ENCODE measurements around the gene DOHH.

DOHH gene

GRCh38 chr19:3467437-3468198 lies 32.9 kb downstream of the DOHH start:
- in situ Hi-C loops (cut with MboI; ENCODE audit: low pct_unique_long_range_greater_than_20kb, low sequenced_read_pairs): no loop called here
- DNase-seq: no peak

- in situ Hi-C loops (cut with MboI; ENCODE audit: low pct_unique_long_range_greater_than_20kb, low sequenced_read_pairs): no loop called here
Measured at GRCh38 chr19:3466635-3467034, 33.8 kb downstream of the DOHH start.

DNA sequence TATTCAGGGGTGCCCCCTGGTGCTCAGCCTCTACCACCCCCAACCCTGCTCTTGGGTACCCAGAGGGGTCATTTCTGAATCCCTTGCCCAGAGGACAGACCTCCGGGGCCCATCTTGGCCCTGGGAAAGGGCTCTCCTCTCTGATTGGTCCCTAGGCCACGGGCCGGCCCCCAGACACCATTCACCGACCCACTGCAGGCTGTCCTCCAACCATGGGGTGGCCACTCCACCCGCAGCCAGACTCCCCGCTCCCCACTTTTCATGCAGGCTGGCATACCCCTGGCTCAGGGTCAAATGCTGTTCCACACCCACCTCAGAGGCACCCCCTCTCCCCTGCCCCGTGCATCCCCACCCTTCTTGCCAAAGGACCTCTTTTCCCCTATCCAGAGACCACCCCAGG lies 34.9 kb downstream of the DOHH start:
- in situ Hi-C loops (cut with MboI; ENCODE audit: low pct_unique_long_range_greater_than_20kb, low sequenced_read_pairs): no loop called here
- DNase-seq: no peak

More at GRCh38 chr19:3466635-3467034, 33.8 kb downstream of the DOHH start:
- no peak for DNase-seq

DNA sequence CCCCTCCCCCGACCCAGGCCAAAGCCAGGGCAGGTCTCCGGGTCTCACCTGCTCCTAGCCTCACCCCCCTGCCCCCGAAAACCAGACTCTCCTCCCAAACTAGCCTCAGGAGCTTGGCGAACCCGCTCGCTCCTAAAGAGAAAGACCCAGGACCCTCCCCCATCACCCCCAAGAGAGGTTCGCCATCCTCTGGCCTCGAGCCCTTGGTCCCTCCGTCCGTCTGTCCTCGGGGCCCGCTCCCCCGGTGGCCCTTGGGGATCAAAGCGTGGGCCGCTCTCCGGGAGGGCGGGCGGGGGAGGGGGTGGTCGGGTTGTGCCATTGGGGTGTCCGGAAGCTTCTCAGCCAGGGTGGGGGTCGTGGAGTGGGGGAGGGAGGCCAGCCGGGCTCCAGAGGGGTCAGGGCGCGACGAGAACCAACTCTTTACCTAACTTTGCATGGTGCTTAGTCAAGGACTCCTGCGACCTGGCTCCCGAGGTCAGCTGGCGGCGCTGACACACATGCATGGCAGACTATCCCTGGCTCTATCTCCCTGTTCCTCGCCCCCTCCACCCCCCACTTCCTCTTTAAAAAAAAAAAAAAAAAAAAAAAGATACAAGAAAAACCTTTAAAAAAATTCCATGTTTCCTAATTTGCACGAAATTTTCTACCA lies 35.8 kb downstream of the DOHH start:
- DNase-seq: no peak
- in situ Hi-C loops (cut with MboI; ENCODE audit: low pct_unique_long_range_greater_than_20kb, low sequenced_read_pairs): no loop called here

DNA sequence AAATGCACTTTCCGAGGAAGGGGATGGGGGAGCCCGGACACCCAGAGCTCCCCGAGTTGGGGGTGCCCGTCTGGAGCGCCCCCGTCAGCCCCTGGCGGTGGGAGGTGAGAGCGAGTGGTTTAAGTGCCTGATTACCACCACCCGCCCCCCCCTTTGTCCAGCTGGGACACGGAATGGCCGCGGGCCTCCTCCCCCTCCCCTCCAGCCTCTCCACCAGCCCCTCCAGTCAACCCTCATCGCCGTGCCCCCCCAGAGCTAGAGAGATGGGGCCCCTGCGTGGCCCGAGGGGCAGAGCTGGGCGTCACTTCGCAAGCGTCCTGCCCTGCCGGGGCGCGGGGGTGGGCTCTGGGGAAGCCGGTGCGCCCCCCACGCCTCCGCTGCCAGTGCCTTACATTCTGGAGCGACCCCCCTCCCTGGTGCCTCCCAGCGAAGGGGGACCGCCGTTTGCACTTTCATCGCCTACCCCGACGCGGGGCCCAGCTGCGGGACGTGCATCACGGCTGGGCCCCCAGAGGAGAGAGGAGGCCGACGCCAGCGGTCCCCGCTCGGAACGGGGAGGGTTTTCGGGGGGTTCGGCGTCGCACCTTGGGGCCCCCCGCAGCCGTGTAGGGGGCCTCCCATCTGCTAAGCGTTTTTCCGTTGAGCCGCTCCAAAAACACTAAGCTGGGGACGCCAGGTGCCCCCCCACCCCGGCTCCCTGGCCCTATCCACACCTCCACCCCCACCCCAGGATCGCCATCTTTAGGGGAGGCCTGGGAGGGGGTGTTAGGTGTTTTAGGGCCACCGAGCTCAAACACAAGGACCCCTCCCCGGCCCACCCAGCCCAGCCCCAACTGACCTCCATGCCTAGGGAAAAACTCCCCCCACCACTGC lies 36.5 kb downstream of the DOHH start:
- in situ Hi-C loops (cut with MboI; ENCODE audit: low pct_unique_long_range_greater_than_20kb, low sequenced_read_pairs): no loop called here
- DNase-seq: no peak

GRCh38 chr19:3462991-3463713 lies 37.3 kb downstream of the DOHH start:
- in situ Hi-C loops (cut with MboI; ENCODE audit: low pct_unique_long_range_greater_than_20kb, low sequenced_read_pairs): no loop called here
- DNase-seq: no peak

- DNase-seq: no peak
- in situ Hi-C loops (cut with MboI; ENCODE audit: low pct_unique_long_range_greater_than_20kb, low sequenced_read_pairs): no loop called here
Measured at GRCh38 chr19:3459965-3460582, 40.4 kb downstream of the DOHH start.

GRCh38 chr19:3459089-3459881 lies 41.2 kb downstream of the DOHH start:
- in situ Hi-C loops (cut with MboI; ENCODE audit: low pct_unique_long_range_greater_than_20kb, low sequenced_read_pairs): no loop called here
- DNase-seq: no peak

DNA sequence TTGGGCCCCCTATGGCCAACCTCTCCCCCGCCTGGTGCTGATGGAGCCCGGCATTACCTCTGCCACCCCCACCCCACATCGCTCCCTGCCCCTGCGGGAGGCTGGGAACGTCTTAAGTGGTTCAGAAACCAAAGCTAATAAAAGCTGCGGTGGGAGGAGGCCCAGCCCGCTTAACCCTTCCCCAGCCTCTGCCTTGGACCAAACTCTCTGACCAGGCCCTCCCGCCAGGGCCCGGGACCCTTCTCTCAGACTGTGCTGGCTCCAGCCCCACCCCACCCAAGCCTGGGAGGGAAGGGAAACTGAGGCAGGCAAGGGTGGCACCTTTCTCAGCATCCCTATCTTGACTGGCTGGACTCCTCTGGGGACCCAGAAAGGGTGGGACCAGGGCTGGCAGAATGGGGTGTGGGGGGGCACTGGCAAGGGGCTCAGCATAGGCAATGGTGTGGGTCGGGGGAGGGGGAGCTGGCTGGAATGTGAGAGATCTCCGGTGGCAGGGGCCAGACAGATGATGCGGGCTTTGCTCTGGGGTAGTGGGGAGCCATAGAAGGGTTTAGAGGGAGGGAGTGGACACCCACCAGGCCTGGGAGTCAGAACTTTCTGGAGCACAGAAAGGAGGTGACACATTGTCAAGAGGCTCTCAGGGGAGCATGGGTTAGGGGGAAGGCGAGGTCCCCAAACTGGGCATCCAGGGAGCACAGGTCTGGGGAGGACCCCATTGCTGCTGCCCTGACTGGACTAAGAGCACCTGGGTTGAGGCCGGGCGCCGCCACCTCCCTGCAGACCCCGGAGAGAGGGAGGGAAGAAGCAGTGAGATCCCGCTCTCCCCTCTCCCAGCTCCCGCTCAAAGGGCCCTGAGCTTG lies 42.0 kb downstream of the DOHH start:
- in situ Hi-C loops (cut with MboI; ENCODE audit: low pct_unique_long_range_greater_than_20kb, low sequenced_read_pairs): no loop called here
- DNase-seq: no peak

DNA sequence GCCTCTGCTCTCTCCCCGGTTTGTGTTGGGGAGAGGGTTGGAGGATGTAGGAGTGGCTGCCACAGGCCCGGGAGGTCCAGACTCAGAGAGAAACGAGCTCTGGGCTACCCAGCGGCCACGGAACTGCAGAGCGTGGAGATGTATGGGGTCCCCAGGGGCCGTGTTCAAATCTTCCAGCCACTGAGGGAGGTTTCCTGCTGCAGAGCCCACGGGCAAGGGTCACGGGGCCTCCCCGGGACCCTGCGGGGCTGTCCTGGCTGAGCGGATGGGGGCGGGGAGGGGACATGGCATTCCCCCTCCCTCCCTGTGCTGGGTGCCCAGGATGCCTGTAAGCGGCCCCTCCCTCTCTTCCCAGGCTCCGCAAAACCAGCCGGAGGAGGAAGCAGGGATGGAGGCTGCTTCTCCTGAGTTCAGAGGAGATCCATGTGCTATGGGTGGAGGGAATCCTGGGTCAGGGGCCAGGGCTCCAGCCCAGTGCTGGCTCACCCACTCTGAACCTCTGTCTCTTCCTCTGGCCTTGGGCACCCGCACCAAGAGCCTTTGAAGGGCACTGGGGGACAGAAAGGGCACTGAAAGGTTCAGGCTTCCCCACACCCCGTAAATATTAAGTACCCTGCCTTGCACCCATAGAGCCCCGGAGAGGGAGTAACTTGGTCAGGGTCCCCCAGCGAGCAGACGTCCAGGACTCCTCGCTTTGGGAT lies 42.8 kb downstream of the DOHH start:
- DNase-seq: no peak
- in situ Hi-C loops (cut with MboI; ENCODE audit: low pct_unique_long_range_greater_than_20kb, low sequenced_read_pairs): no loop called here

GRCh38 chr19:3456925-3457527 lies 43.4 kb downstream of the DOHH start:
- DNase-seq: no peak
- in situ Hi-C loops (cut with MboI; ENCODE audit: low pct_unique_long_range_greater_than_20kb, low sequenced_read_pairs): no loop called here

DNA sequence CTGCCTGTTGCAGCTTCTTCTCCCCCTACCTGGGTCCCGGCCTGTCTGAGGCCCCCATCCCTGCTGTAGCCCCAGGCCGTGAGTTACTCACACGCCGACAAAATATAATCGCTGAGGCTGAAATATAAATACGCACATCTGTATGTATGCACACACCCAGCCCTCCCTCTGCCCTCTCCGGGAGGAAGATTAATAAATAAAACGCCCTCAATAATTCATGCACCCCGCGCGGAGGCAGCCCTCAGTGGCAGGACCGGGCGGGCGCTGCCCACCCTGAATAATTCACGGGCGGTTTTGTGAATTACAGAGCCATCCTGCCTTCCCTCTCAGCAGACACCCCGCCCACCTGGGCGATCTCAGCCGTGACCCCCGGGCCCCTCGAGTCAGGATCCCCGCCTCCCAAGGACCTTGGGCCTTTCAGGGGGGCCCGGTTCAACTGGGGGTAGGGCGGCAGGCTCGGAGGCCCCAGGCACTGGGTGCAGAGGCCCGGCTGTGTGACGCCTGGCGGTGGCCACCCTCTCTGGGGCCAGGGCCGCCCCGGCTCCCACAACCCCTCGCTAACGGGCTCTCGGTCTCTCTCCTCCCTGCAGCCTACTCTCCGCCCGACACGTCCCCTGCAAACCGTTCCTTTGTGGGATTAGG lies 44.4 kb downstream of the DOHH start:
- in situ Hi-C loops (cut with MboI; ENCODE audit: low pct_unique_long_range_greater_than_20kb, low sequenced_read_pairs): no loop called here
- DNase-seq: no peak

- no peak for DNase-seq
- in situ Hi-C loops (cut with MboI; ENCODE audit: low pct_unique_long_range_greater_than_20kb, low sequenced_read_pairs): no loop called here
Measured at GRCh38 chr19:3455393-3455955, 45.0 kb downstream of the DOHH start.

DNA sequence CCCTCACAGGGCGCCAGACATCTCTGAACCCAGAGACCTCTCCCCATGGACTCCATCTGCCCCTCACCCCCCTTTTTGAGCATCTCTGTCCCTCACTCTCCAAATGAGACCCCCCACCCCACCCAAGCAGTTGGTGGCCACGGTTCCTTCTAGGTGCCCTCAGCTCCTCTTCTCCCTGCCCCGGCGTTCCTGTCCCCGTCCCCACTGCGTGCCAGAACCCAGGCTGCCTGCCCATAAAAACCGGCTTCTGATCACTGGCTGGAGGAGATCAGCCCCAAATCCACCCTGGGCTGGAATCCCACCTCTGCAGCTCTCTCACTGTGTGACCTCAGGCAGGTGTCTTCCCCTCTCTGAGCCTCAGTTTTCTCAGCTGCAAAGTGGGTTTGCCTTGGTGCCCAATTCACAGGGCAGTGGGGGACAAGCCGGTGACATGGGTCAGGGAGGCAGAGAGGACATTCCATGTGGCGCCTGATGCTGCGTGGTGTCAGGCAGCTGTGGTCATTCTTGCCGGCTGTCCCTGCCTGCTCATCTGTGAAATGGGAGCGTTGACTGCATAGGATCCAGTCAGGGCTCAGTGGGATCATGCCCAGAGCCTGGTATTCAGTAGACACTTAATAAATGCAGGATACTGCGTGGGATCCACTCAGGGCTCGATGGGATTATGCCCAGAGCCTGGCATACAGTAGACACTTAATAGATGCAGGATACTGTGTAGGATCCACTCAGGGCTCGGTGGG lies 45.6 kb downstream of the DOHH start:
- DNase-seq: no peak
- in situ Hi-C loops (cut with MboI; ENCODE audit: low pct_unique_long_range_greater_than_20kb, low sequenced_read_pairs): no loop called here

- in situ Hi-C loops (cut with MboI; ENCODE audit: low pct_unique_long_range_greater_than_20kb, low sequenced_read_pairs): no loop called here
- no peak for DNase-seq
Measured at GRCh38 chr19:3453840-3454239, 46.6 kb downstream of the DOHH start.

Data from KBM-7 (cell line).